Measurements from ENCODE around the gene UBE2V1.
"Not testable (repeated sequence)": the region's sequence is repeated elsewhere in the genome, so short reads cannot be mapped to it uniquely, and the experiment has no call there.

UBE2V1 gene

GRCh38 chr20:50137702-50138101 is 24.8 kb upstream of the UBE2V1 start:
- not testable (repeated sequence) for DNase-seq (ENCODE audit: low read depth)

GRCh38 chr20:50136822-50137599 is 24.1 kb upstream of the UBE2V1 start:
- no peak for DNase-seq (ENCODE audit: low read depth)

- not testable (repeated sequence) for DNase-seq (ENCODE audit: low read depth)
Measured at GRCh38 chr20:50135157-50135556, 22.2 kb upstream of the UBE2V1 start.

GRCh38 chr20:50133474-50134217 is 20.7 kb upstream of the UBE2V1 start:
- no peak for DNase-seq (ENCODE audit: low read depth)

- no peak for DNase-seq (ENCODE audit: low read depth)
Measured at GRCh38 chr20:50133041-50133440, 20.1 kb upstream of the UBE2V1 start.

GRCh38 chr20:50130995-50131394 is 18.0 kb upstream of the UBE2V1 start:
- DNase-seq (ENCODE audit: low read depth): no peak

GRCh38 chr20:50130356-50130723 is 17.4 kb upstream of the UBE2V1 start:
- DNase-seq (ENCODE audit: low read depth): no peak

- no peak for DNase-seq (ENCODE audit: low read depth)
Measured at GRCh38 chr20:50129662-50130355, 16.9 kb upstream of the UBE2V1 start.

GRCh38 chr20:50128520-50128905 is 15.6 kb upstream of the UBE2V1 start:
- DNase-seq (ENCODE audit: low read depth): no peak

GRCh38 chr20:50127587-50128519 is 14.9 kb upstream of the UBE2V1 start:
- no peak for DNase-seq (ENCODE audit: low read depth)

GRCh38 chr20:50126662-50127061 is 13.7 kb upstream of the UBE2V1 start:
- DNase-seq (ENCODE audit: low read depth): no peak

GRCh38 chr20:50125279-50125678 is 12.3 kb upstream of the UBE2V1 start:
- DNase-seq (ENCODE audit: low read depth): no peak

- DNase-seq (ENCODE audit: low read depth): no peak
Measured at GRCh38 chr20:50124496-50124895, 11.5 kb upstream of the UBE2V1 start.

- no peak for DNase-seq (ENCODE audit: low read depth)
Measured at GRCh38 chr20:50123418-50123817, 10.5 kb upstream of the UBE2V1 start.

GRCh38 chr20:50122763-50123162 is 9.8 kb upstream of the UBE2V1 start:
- no peak for DNase-seq (ENCODE audit: low read depth)

GRCh38 chr20:50121858-50122271 is 8.9 kb upstream of the UBE2V1 start:
- no peak for DNase-seq (ENCODE audit: low read depth)

- DNase-seq (ENCODE audit: low read depth): no peak
Measured at GRCh38 chr20:50120935-50121693, 8.2 kb upstream of the UBE2V1 start.

GRCh38 chr20:50118203-50118602 is 5.3 kb upstream of the UBE2V1 start:
- DNase-seq (ENCODE audit: low read depth): no peak

GRCh38 chr20:50116368-50116999 is 3.5 kb upstream of the UBE2V1 start:
- no peak for DNase-seq (ENCODE audit: low read depth)

- DNase-seq (ENCODE audit: low read depth): peak; percentile 95
Measured at GRCh38 chr20:50115591-50116367, 2.8 kb upstream of the UBE2V1 start.

Data from stromal cell of bone marrow (primary cell).